ENCODE results near the gene ATP11A.

GRCh38 chr13:112932971-112933370 lies 243.1 kb downstream of the ATP11A start:
- TF ChIP-seq CTCF (IDR thresholded peaks at IDR 0.05; ENCODE audit: poor library complexity) (no peak), EZH2 (IDR thresholded peaks at IDR 0.05; ENCODE audit: borderline replicate concordance) (no peak), EZH2phosphoT487 (IDR thresholded peaks at IDR 0.05; ENCODE audit: low read depth, severe bottlenecking, unreplicated experiment) (no peak)
